SW 1271 (cell line): Measurements from ENCODE around the gene PARN.
"Not testable (repeated sequence)": the region's sequence is repeated elsewhere in the genome, so short reads cannot be mapped to it uniquely, and the experiment has no call there.

ENCODE experiments used
- DNase-seq, 2 experiments: peaks; one replicate each; lab custom pipeline; 2025; lab: John Stamatoyannopoulos, UW

PARN gene, protein sequence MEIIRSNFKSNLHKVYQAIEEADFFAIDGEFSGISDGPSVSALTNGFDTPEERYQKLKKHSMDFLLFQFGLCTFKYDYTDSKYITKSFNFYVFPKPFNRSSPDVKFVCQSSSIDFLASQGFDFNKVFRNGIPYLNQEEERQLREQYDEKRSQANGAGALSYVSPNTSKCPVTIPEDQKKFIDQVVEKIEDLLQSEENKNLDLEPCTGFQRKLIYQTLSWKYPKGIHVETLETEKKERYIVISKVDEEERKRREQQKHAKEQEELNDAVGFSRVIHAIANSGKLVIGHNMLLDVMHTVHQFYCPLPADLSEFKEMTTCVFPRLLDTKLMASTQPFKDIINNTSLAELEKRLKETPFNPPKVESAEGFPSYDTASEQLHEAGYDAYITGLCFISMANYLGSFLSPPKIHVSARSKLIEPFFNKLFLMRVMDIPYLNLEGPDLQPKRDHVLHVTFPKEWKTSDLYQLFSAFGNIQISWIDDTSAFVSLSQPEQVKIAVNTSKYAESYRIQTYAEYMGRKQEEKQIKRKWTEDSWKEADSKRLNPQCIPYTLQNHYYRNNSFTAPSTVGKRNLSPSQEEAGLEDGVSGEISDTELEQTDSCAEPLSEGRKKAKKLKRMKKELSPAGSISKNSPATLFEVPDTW

GRCh38 chr16:14629919-14630619 is at the start of gene PARN:
Gene PARN (minus strand): TSS chr16:14630260. CDS start chr16:14630125, 135 bp downstream.
- DNase-seq = peak; percentile 74 to 93

DNA sequence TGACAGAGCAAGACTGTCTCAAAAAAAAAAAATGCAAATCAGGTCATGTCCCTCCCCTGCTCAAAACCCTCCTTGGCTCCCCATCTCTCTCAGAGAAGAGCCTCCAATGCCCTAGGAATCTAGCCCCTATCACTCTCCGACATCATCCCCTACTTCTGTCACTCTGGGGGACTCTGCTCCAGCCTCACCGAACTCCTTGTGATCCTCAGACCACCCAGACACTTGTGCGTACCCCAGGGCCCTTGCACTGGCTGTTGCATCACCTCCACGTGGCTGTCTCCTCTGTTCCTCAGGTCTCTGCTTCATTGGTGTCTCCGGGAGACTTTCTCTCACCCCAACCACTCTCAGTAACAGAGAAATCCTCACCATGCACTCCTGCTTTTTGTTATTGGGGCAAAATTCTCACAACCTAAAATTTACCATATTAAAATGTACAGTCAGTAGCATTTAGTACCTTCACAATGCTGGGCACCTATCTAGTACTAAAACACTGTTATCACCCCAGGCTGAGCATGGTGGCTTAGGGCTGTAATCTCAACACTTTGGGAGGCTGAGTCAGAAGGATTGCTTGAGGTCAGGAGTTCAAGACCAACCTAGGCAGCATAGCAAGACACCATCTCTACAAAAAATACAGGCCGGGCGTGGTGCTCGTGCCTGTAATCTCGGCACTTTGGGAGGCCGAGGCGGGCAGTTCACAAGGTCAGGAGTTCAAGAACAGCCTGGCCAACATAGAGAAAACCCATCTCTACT is 48.9 kb upstream of the PARN start:
- DNase-seq = no peak

DNA sequence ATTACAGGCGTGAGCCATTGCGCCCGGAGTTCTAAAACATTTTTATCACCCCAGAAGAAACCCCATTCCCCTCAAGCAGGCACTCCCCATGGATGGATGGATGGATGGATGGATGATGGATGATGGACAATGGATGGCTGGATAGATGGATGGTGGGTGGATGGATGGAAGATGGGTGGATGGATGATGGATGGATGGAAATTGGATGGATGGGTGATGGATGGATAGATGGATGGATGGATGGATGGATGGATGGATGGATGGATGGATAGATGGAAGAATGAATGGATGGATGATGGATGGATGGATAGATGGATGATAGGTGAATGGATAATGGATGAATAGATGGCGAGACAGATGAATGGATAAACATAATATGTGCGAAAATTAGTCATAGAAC is 47.6 kb upstream of the PARN start:
- no peak for DNase-seq

- no peak for DNase-seq
These were observed 46.6 kb upstream of the PARN start for GRCh38 chr16:14676633-14677032.

DNA sequence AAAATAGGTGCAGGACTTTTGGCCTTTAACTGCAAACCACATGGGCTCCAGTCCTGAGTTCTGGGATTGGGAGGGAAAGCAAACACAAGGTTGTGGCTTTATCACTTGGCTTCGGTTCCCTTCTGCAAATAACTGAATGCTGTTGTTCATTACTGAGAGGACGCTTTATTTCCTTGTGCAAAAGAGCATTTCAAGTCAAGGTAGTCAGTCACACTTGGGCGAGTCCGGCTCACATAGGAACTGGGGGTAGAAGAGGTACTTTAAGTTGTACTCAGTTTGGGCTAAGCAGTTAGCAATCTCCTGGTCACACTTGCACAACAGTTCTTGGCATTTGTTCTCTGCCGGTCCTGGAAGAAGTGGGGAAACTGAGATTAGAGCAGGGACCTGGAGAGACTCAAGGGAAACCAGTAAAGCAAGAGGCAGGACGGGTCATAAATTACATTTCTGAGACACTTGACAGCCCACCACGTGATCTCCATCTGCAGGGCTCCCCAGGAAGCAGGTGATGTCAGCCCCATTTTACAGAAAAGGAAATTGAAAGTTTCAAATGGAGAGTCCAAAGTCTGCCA is 42.4 kb upstream of the PARN start:
- no peak for DNase-seq

- no peak for DNase-seq
These were observed 39.7 kb upstream of the PARN start for GRCh38 chr16:14669776-14670175.

- DNase-seq = no peak
These were observed 38.6 kb upstream of the PARN start for GRCh38 chr16:14668556-14669223.

DNA sequence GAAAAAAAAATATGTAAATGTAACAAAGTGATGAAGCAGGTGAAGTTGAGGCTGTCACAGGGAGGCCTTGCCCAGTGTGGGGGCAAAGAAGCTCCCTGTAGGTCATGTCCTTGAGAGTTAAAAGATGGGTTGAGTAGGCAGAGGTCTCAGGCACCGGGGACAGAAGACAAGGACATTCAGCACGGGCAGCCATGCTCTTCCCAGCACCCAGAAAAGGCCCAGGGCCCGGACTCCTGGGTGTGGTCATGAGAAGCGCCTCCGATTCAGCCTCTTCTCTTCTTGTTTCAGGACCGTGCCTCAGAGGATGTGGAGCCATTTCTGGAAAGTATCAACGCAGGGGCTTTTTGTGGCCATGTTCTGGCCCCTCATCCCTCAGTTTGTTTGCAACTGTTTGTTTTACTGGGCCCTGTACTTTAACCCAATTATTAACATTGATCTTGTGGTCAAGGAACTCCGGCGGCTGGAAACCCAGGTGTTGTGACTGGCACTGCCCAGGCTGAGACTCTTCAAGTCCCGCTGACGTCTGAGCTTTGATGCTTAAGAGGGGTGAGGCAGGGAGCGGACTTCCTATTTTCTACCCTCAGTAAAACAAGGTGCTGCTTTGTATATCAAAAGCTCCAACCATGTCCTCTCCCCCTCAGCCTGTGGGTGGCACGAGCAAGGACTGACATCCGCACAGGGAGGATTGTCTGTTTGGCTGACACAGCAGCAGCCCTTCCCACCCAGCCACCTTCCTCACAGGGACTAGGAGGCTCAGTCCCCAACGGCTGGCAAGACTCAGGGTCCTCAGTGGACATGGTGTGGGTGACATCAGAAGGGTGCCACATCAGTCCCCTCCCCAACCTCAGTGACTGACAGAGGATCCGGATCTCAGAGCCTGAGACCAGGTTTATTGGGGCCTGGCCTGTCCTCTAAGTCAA is 37.5 kb upstream of the PARN start:
- no peak for DNase-seq

GRCh38 chr16:14658063-14658462 is 28.0 kb upstream of the PARN start:
- no peak for DNase-seq

GRCh38 chr16:14652726-14653125 is 22.7 kb upstream of the PARN start:
- no peak for DNase-seq

- DNase-seq = no peak
These were observed 20.6 kb upstream of the PARN start for GRCh38 chr16:14650629-14651028.

GRCh38 chr16:14649816-14650215 is 19.8 kb upstream of the PARN start:
- DNase-seq = no peak

GRCh38 chr16:14641926-14642325 is 11.9 kb upstream of the PARN start:
- DNase-seq = no peak

GRCh38 chr16:14641206-14641605 is 11.1 kb upstream of the PARN start:
- DNase-seq = no peak

DNA sequence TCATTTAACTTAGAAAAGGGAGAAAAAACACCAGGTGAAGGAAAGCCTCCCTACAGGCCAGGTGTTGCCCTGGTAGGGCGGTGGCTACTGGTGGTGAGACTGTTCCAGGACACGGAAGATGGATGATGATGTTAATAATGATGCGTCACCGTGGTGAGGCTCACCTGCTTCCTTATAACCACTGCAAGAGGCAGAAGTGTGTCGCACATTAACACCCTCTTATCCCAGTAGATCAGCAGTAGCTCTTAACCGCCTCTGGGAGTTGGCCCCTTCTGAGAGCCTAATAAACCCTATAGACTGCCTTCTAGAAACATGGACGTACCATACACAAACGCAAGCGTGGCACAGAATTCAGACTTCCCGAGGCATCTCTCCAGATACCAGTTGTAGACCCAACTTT is 10.5 kb upstream of the PARN start:
- no peak for DNase-seq

DNA sequence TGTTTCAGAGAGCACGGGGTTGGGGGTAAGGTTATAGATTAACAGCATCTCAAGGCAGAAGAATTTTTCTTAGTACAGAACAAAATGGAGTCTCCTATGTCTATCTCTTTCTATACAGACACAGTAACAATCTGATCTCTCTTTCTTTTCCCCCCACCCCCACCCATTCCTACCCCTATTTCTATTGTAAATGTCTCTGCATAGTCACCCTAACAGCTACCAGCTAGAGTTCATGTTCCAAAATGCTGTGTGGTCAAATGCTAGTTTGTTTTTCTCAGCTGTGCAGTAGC is 6.8 kb upstream of the PARN start:
- DNase-seq = not testable (repeated sequence)

DNA sequence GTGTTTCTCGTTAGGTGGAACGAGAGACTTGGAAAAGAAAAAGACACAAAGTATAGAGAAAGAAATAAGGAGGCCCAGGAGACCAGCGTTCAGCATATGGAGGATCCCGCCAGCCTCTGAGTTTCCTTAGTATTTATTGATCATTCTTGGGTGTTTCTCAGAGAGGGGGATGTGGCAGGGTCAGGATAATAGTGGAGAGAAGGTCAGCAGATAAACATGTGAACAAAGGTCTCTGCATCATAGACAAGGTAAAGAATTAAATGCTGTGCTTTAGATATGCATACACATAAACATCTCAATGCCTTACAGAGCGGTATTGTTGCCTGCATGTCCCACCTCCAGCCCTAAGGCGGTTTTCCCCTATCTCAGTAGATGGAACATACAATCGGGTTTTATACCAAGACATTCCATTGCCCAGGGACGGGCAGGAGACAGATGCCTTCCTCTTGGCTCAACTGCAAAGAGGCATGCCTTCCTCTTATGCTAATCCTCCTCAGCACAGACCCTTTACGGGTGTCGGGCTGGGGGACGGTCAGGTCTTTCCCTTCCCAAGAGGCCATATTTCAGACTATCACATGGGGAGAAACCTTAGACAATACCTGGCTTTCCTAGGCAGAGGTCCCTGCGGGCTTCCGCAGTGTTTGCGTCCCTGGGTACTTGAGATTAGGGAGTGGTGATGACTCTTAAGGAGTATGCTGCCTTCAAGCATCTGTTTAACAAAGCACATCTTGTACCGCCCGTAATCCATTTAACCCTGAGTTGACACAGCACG is 6.3 kb upstream of the PARN start:
- not testable (repeated sequence) for DNase-seq

- no peak for DNase-seq
These were observed 5.5 kb upstream of the PARN start for GRCh38 chr16:14635395-14636165.

GRCh38 chr16:14634389-14634725 is 4.3 kb upstream of the PARN start:
- no peak for DNase-seq
